GM21515 (cell line): ENCODE data around the gene HNF1A.
"Not testable (repeated sequence)": the region's sequence is repeated elsewhere in the genome, so short reads cannot be mapped to it uniquely, and the experiment has no call there.

Experiments used
- ATAC-seq: cut with Tn5 transposase; IDR thresholded peaks from one replicate; pipeline ENCODE4 v1.9.1; 2021; ENCODE audit not compliant: unreplicated experiment

Gene HNF1A

GRCh38 chr12:120978296-120979219, at the start of gene HNF1A:
Gene HNF1A, plus strand, starts transcription at chr12:120978543. Its CDS starts 226 bp downstream, at chr12:120978769.
- ATAC-seq: no peak

- no peak for ATAC-seq
Measured at GRCh38 chr12:120928864-120929652, 49.3 kb upstream of the HNF1A start.

- ATAC-seq: no peak
Measured at GRCh38 chr12:120930032-120930431, 48.3 kb upstream of the HNF1A start.

GRCh38 chr12:120932058-120932457, 46.3 kb upstream of the HNF1A start:
- ATAC-seq: no peak

GRCh38 chr12:120932956-120933526, 45.3 kb upstream of the HNF1A start:
- ATAC-seq: no peak

- ATAC-seq: no peak
Measured at GRCh38 chr12:120933786-120934185, 44.6 kb upstream of the HNF1A start.

- no peak for ATAC-seq
Measured at GRCh38 chr12:120936197-120936596, 42.1 kb upstream of the HNF1A start.

GRCh38 chr12:120938496-120938895, 39.8 kb upstream of the HNF1A start:
- no peak for ATAC-seq

GRCh38 chr12:120939523-120939922, 38.8 kb upstream of the HNF1A start:
- no peak for ATAC-seq

GRCh38 chr12:120940006-120940405, 38.3 kb upstream of the HNF1A start:
- ATAC-seq: no peak

- ATAC-seq: no peak
Measured at GRCh38 chr12:120940799-120941198, 37.5 kb upstream of the HNF1A start.

- no peak for ATAC-seq
Measured at GRCh38 chr12:120941412-120941811, 36.9 kb upstream of the HNF1A start.

GRCh38 chr12:120941846-120942405, 36.4 kb upstream of the HNF1A start:
- no peak for ATAC-seq

GRCh38 chr12:120943482-120943881, 34.9 kb upstream of the HNF1A start:
- no peak for ATAC-seq

- no peak for ATAC-seq
Measured at GRCh38 chr12:120944645-120945217, 33.6 kb upstream of the HNF1A start.

- ATAC-seq: not testable (repeated sequence)
Measured at GRCh38 chr12:120945516-120945915, 32.8 kb upstream of the HNF1A start.

- ATAC-seq: not testable (repeated sequence)
Measured at GRCh38 chr12:120950260-120950799, 28.0 kb upstream of the HNF1A start.

- no peak for ATAC-seq
Measured at GRCh38 chr12:120950807-120951206, 27.5 kb upstream of the HNF1A start.

GRCh38 chr12:120955232-120955631, 23.1 kb upstream of the HNF1A start:
- ATAC-seq: no peak

GRCh38 chr12:120956579-120957300, 21.6 kb upstream of the HNF1A start:
- ATAC-seq: no peak
